HG03432 (cell line): ENCODE data around the gene GAGE12J.
"Not testable (repeated sequence)": the region's sequence is repeated elsewhere in the genome, so short reads cannot be mapped to it uniquely, and the experiment has no call there.

Experiments used
- ATAC-seq: cut with Tn5 transposase; IDR thresholded peaks from one replicate; pipeline ENCODE4 v1.9.1; 2021; ENCODE audit warnings: mild to moderate bottlenecking, moderate library complexity; ENCODE audit not compliant: unreplicated experiment

Gene GAGE12J

GRCh38 chrX:49309401-49309981 is 12.3 kb upstream of the GAGE12J start:
- peak; percentile 37 for ATAC-seq

- ATAC-seq = no peak
Measured at GRCh38 chrX:49310371-49310770, 11.5 kb upstream of the GAGE12J start.

GRCh38 chrX:49312176-49312575 is 9.7 kb upstream of the GAGE12J start:
- ATAC-seq = no peak

GRCh38 chrX:49316085-49316484 is 5.8 kb upstream of the GAGE12J start:
- ATAC-seq = no peak

- not testable (repeated sequence) for ATAC-seq
Measured at GRCh38 chrX:49322266-49322665, 429 bp downstream of the GAGE12J start.

- not testable (repeated sequence) for ATAC-seq
Measured at GRCh38 chrX:49323735-49324134, 1.9 kb downstream of the GAGE12J start.

- not testable (repeated sequence) for ATAC-seq
Measured at GRCh38 chrX:49330421-49330820, 8.6 kb downstream of the GAGE12J start.

GRCh38 chrX:49331282-49331681 is 9.4 kb downstream of the GAGE12J start, which contains the start of gene GAGE13:
Gene GAGE13, plus strand, starts transcription at chrX:49331582. Its CDS starts 1,156 bp downstream, at chrX:49332738.
- ATAC-seq = not testable (repeated sequence)

- not testable (repeated sequence) for ATAC-seq
Measured at GRCh38 chrX:49331841-49332240, 10.0 kb downstream of the GAGE12J start.

- ATAC-seq = not testable (repeated sequence)
Measured at GRCh38 chrX:49341449-49341848, 19.6 kb downstream of the GAGE12J start.

- not testable (repeated sequence) for ATAC-seq
Measured at GRCh38 chrX:49344496-49345175, 22.8 kb downstream of the GAGE12J start.

- not testable (repeated sequence) for ATAC-seq
Measured at GRCh38 chrX:49345402-49345801, 23.6 kb downstream of the GAGE12J start.

- ATAC-seq = not testable (repeated sequence)
Measured at GRCh38 chrX:49346150-49346549, 24.3 kb downstream of the GAGE12J start.
